Neural progenitor cell (in vitro differentiated cells): ENCODE measurements around the gene PTPRN2.
"Not testable (repeated sequence)": the region's sequence is repeated elsewhere in the genome, so short reads cannot be mapped to it uniquely, and the experiment has no call there.

ENCODE experiments used
- EZH2 ChIP-seq: fragments of 200-600 bp; sonication (generic); IDR thresholded peaks from 2 replicates; pipeline ENCODE4 v1.6.1; 2017; ENCODE audit warnings: antibody characterized with exemption, mild to moderate bottlenecking, moderate library complexity
- TF ChIP-seq, protein P1 (sequence below): fragments of 200-600 bp; sonication (generic); IDR thresholded peaks from 2 replicates; pipeline ENCODE4 v1.5.1; 2017; ENCODE audit warnings: antibody characterized with exemption, mild to moderate bottlenecking

DNA sequence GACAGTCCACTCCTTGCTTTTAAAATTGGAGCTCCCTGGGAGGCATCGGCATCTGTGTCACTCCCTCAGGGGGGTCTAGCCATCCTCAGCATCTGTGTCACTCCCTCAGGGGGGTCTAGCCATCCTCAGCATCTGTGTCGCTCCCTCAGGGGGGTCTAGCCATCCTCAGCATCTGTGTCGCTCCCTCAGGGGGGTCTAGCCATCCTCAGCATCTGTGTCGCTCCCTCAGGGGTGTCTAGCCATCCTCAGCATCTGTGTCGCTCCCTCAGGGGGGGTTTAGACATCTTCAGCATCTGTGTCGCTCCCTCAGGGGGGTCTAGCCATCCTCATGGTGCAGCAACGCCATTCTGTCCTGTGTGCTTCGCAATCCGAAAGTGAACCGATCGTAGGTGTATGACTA lies 651.9 kb downstream of the PTPRN2 start:
- TF ChIP-seq EZH2 = not testable (repeated sequence)
- TF ChIP-seq, protein P1, sequence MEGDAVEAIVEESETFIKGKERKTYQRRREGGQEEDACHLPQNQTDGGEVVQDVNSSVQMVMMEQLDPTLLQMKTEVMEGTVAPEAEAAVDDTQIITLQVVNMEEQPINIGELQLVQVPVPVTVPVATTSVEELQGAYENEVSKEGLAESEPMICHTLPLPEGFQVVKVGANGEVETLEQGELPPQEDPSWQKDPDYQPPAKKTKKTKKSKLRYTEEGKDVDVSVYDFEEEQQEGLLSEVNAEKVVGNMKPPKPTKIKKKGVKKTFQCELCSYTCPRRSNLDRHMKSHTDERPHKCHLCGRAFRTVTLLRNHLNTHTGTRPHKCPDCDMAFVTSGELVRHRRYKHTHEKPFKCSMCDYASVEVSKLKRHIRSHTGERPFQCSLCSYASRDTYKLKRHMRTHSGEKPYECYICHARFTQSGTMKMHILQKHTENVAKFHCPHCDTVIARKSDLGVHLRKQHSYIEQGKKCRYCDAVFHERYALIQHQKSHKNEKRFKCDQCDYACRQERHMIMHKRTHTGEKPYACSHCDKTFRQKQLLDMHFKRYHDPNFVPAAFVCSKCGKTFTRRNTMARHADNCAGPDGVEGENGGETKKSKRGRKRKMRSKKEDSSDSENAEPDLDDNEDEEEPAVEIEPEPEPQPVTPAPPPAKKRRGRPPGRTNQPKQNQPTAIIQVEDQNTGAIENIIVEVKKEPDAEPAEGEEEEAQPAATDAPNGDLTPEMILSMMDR = not testable (repeated sequence)
